HuH-7 (cell line): Measurements from ENCODE around the gene GNG3.

Experiments used
- DNase-seq: peaks from one replicate; pipeline ENCODE4 v3.0.0; 2011; ENCODE audit warnings: low spot score

The GNG3 gene

GRCh38 chr11:62757846-62758788, 50.6 kb downstream of the GNG3 start:
- no peak for DNase-seq
